SK-N-MC (cell line): ENCODE data around the gene ATAD2B.

Source experiments
- EZH2 ChIP-seq: fragments of 200-600 bp; sonication (generic); IDR thresholded peaks from one replicate; pipeline ENCODE4 v1.6.1; 2017; ENCODE audit warnings: antibody characterized with exemption
- POLR2AphosphoS5 ChIP-seq: IDR thresholded peaks from 2 replicates; pipeline ENCODE4 v1.6.1; 2012; ENCODE audit warnings: mild to moderate bottlenecking, low read depth, low read length, borderline replicate concordance

DNA sequence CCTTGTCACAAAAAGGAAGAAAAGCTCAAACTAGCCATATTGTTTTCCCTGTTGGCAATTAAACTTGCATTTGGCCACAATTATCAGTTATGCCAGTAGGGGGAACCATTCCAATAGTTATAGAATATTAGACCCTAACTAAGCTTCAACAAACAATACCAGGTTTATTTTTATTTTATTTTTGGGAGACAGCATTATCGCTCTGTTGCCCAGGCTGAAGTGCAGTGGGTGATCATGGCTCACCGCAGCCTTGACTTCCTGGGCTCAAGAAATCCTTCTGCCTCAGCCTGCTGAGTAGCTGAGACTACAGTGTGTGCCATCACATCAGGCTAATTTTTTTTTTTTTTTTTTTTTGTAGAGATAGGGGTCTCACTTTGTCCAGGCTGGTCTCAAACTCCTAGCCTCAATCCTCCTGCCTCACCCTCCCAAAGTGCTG lies 102.1 kb downstream of the ATAD2B start:
- no peak for TF ChIP-seq POLR2AphosphoS5
- no peak for TF ChIP-seq EZH2
